GM18873 (cell line): ENCODE measurements around the gene CASR.

Source experiments
- ATAC-seq: cut with Tn5 transposase; IDR thresholded peaks from one replicate; pipeline ENCODE4 v1.9.1; 2021; ENCODE audit warnings: mild to moderate bottlenecking, moderate library complexity, moderate number of reproducible peaks; ENCODE audit not compliant: unreplicated experiment, low FRiP score

CASR gene

DNA sequence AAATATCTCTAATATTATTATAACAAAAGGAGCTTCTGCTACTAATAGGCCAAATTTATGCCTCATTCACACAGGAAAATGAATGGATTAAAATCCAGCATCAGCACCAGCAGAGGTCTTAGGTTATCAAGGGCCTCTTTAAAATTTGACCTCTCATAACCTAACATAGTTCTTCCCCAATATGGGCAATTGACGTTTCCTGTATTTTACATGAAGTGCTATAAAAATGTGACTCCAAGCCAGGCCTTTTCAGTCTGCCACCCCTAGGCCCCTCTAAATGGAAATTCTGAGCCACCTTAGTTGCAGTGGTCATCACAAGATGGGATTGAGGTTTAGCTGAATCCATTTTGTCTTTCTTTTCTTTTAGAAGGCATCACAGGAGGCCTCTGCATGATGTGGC is 70.1 kb downstream of the CASR start:
- no peak for ATAC-seq

DNA sequence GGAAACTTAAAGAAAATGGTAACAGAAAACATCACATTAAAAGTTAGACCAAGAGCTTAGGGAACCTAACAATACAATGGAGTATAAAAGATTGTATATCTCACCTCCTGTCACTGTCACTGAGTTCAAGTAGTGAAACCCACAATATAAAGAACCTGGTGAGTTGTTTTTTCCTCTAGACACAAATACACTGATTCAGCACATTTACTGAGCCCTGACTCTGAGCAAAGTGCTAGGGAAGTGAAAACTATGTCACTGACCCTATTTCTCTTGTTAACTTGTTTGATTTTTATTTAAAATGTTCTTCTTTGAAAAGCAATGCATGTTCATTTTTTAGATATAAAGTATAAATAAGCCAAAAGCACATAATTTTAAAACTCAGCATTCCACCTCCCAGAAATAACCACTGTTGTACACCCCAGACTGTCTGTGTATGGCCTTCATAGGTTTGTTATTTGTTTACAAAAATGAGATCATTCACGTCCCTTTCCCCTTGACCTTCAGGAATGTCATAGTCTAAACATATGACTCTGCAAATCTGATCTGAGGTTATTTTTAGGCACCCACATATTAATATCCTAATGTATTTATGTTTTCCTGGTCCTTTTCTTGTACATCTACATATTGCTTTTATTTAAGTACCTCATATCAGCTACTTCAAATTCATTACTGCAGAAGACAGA is 72.4 kb downstream of the CASR start:
- ATAC-seq = peak; percentile 78

DNA sequence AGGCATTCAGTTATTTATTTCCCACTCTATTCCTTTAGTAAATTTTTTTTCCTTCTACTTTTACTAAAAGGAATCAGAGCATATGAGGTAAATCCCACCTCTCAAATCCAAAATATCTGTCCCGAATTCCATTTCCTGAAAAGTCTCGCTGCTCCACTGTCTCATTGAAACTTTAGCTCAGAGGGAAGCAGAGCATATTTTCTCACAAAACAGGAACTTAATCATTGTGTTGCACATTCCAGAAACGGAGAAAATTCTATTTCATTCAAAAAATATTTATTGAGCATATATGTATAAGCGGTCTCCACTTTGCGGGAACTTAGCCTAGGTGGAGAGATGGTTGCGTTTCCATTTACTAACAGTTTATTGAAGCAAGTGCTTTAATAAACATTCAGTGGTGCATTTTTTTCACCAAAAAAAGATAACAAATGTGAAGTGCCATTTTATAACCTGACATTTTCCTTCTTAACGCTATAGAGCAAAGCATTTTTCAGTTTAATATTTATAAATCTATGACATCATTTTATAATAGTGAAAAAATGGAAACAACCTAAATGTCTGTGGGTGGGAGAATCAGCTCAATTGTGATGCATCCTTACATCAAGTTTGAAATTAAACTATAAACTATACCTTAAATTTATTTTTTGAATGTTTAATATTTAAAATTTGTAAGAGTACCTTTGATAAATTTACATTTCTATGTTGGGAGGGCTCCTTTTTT is 74.3 kb downstream of the CASR start:
- ATAC-seq = no peak

DNA sequence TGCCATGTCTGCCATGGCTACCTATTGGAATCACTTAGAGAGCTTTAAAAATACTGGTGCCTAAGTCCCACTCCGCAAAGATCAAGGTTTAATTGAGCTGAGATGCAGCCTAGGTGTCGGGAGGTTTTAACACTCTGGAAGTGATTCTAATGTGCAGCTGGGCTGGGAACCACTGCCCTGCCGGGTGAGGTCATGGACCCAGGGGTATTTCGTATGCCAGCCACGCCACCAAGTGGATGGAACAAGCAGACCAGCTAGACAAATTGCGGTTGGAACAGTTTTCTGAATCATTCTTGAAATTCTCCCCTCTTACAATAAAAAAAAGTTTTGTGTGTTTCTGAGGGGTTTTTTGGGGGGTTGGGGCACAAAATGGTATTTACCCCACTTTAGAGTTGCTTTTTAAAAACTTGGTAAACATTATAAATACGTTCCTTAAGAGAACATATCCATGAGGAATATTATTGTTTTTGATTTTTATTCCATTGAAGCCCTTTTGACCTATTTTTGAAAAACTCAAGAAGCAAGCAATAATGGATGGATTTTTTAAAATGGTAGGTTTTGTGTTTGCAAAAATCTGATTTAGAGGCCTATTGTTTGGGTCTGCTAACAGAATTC is 75.4 kb downstream of the CASR start:
- ATAC-seq = peak; percentile 68

DNA sequence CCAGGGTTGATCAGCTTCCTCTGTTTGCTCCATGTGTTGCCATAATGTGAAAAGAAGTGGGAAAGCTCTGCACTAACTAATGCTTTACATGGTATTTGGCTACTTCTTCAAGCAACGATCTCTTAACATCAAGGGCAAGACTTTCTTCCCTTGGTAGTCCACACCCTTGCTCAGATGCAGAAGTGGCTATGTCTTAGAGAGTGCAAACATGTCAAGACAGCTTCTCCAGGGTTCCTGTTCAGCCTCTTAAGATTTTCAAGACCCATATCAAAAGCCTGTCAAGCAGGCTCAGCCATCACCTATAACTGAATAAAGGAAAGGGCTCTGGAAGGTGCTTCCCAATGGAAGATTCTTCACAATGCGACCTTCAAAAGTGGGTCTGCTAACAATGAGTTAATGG is 76.7 kb downstream of the CASR start:
- ATAC-seq = no peak

DNA sequence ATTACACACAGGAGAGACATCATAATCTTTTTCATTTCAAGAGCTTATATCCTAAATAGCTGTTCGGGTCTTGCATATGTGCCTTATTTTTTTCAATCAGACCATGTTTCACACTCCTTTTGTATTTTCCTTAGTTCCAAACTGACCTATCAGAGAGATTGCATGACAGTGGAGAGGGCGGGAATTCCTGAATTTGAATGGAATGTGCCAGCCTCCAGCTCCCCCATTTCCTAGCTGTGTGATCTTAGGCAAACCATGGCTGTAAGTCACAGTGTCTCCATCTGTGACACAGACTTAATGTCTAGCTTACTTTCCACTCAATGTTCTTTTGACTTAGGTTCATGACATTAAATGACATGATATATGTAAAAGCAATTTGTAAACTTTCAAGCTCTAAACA is 79.6 kb downstream of the CASR start:
- no peak for ATAC-seq

DNA sequence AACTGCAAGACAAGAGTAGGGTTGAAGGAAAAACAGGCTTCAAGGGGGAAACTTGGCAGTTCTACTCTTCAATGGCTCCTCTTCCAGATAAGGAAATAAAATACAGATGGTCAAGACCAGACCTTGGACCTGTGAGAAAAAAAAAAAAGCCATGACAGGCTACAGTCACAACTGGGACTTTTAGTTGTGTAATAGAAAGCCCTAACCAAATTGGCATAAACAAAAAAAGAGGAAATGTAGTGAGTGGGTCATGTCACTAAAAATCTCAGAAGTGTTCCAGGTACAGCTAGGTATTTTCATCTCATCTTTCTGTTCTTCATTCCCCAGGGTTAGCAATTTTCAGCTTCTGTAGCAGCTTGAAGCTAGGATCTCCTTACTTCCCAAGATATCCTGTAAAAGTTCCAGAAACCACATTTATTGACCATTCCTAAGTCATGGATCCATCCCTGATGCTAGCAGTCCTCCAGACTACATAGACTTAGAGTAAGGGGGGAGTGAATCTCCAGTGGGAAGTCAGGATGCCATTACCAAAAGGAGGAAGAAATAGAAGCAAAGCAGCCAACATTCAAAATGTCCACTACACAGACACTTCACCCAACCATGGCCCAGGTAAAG is 80.6 kb downstream of the CASR start:
- no peak for ATAC-seq

DNA sequence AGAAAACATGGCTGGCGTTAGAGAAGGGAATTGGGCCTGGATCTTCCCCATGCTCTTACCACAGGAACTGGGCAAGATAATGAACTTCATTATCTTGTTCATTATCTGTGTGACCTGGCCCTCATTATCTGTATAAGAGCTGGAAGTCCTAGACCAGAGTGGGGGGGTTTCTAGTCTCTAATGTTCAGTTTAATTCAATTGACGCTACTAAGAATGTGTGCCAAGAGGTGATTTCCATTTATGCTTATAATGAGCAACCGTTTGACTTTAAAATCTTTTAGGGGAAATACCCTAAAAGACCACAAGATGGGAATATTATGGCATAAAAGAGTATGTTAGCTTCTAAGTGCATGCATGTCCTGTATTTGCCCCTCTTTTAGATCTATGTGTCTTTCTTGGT is 82.5 kb downstream of the CASR start:
- no peak for ATAC-seq

DNA sequence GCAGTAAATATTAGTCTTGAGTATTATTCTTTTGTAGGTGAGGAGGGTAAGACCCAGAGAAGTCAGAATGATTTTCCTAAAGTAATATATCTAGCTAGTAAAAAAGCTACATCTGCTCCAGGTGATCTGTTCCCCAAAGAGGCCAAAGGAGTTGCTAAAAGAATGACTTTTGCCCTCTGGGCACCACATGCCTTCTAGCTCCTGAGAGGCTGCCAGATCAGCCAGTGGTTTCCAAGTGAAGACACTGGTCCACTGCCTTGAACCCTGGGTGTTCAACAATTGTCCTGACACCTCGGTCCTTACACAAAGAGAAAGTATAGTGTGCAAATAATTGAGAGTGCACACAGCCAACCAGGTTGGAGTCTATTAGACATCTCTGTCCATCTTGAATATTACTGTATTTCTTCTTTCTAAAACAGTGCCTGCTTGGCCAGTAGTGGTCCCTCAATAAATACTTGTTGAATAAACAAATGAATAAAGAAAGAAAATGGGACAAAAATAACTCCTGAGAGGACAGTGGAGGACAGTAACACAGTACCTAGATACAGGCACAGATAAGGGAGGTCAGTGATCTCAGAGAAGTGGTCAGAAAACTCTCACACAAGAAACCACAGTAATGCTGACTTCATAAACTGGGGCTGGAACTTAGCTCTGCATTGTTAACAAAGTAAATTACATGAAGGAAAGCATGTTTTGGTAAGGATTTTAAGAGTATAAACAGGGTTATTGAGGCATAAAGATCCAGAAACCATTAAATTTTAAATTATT is 85.0 kb downstream of the CASR start:
- no peak for ATAC-seq

DNA sequence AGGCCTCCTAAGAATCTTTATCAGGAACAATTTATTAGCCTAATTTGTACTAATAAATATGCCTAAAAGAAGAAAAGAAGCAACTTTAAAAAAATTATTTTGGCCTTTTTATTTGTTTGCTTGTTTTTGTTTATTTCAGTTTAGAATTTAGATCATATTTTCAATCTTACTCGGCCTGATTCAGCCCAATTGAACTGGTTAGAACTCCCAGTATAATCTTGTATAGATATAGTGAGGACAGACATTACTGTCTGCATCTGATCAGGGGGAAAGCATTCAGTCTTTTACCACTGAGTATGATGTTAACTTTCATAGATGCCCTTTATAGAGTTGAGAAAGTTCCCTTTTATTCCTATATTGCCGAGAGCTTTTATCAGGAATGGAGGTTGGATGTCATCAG is 85.6 kb downstream of the CASR start:
- ATAC-seq = no peak

DNA sequence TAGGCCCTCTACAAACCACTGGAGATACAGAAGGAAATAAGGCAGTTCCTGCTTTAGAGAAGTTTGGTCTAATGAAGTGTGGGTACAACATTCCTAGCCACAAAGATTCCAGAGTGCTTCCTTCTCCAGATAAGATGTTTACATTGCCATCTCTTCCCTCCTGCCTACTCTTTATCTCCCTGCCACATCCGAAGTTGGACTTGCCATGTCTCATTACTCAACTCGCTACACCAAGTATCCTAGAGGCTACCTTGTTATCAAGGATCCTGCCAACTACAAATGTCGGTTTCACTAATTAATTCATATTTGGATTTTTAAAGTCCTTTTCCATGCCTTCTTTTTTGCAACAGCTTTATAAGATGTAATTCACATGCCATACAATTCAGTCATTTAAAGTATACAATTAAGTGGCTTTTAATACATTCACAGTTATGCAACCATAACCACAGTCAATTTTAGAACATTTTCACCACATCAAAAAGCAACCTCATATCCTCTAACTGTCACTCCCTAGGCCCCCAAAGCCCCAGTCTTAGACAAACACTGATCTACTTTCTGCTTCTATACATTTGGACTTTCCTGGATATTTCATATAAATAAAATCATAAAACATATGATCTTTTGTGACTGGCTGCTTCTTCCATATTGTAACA is 87.9 kb downstream of the CASR start:
- no peak for ATAC-seq

DNA sequence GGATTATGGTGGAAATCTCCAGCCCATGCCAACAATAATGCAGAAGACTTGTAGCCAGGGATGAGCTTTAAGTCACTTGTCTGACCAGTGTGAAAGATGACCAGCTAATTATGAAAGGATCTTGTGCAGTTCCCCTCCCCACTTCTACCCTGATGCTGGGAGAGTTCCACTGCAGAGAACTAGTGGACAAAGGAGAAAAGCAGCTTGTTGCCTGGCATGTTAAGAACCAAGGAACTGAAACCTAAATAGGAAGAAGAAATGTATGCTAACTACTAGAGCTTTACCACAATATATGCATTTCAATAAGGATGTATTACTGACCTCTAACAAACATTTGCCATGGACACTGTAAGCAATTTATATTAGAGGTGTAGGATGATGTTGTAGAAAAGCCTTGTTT is 89.4 kb downstream of the CASR start:
- no peak for ATAC-seq

DNA sequence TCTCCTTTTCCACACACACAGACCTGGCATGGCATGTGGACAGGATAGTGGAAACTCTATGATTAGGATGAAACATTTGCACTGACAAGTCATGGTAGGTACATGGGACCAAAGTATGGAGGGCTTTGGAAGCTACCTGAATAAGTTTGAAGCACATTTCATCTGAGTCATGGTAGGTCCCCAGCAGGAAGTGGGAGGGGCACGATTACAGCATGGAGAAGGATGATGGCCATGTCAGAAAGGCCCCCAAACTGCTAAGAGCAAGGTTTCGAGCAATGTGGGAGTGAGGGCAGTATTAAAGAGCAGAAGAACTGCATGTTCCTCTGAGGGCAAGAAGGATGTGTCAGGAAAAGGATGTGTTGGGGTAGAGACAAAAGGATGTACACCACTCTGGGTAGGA is 90.0 kb downstream of the CASR start:
- ATAC-seq = no peak

DNA sequence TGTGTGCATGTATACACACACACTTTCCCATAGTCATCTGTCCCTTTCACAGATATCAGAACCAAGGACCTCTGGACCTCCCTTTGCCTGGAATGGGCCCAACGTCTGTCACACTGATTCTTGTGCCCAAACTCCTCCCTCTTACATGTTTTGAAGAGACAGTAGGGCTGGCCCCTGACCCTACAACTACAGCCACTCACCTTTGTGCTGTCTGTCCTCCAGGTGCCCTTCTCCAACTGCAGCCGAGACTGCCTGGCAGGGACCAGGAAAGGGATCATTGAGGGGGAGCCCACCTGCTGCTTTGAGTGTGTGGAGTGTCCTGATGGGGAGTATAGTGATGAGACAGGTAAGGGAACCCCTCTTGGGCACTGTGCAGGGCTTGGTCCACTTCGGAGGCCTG is 98.4 kb downstream of the CASR start:
- ATAC-seq = no peak

DNA sequence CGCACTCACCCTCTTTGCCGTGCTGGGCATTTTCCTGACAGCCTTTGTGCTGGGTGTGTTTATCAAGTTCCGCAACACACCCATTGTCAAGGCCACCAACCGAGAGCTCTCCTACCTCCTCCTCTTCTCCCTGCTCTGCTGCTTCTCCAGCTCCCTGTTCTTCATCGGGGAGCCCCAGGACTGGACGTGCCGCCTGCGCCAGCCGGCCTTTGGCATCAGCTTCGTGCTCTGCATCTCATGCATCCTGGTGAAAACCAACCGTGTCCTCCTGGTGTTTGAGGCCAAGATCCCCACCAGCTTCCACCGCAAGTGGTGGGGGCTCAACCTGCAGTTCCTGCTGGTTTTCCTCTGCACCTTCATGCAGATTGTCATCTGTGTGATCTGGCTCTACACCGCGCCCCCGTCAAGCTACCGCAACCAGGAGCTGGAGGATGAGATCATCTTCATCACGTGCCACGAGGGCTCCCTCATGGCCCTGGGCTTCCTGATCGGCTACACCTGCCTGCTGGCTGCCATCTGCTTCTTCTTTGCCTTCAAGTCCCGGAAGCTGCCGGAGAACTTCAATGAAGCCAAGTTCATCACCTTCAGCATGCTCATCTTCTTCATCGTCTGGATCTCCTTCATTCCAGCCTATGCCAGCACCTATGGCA is 100.5 kb downstream of the CASR start:
- ATAC-seq = no peak

DNA sequence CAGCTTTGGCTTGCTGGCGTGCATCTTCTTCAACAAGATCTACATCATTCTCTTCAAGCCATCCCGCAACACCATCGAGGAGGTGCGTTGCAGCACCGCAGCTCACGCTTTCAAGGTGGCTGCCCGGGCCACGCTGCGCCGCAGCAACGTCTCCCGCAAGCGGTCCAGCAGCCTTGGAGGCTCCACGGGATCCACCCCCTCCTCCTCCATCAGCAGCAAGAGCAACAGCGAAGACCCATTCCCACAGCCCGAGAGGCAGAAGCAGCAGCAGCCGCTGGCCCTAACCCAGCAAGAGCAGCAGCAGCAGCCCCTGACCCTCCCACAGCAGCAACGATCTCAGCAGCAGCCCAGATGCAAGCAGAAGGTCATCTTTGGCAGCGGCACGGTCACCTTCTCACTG is 101.0 kb downstream of the CASR start:
- no peak for ATAC-seq

DNA sequence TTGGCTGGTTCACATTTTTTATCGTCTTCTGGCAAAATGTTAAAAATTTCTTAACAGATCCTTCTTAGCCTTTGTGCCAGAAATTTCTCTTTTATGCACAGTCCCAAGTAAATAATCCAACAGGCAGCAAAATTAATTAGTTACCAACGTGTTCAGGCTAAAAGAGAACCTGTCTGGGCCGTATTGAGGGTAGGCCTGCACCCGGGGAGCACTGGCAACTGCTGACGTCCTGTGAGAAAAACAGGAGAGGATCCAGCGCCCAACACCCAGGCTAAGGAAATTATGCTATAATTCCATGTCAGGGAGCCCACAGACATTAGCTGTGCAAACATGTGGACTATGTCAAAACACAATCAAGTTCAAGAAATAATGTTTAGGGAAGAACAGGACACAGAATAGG is 110.9 kb downstream of the CASR start:
- no peak for ATAC-seq

DNA sequence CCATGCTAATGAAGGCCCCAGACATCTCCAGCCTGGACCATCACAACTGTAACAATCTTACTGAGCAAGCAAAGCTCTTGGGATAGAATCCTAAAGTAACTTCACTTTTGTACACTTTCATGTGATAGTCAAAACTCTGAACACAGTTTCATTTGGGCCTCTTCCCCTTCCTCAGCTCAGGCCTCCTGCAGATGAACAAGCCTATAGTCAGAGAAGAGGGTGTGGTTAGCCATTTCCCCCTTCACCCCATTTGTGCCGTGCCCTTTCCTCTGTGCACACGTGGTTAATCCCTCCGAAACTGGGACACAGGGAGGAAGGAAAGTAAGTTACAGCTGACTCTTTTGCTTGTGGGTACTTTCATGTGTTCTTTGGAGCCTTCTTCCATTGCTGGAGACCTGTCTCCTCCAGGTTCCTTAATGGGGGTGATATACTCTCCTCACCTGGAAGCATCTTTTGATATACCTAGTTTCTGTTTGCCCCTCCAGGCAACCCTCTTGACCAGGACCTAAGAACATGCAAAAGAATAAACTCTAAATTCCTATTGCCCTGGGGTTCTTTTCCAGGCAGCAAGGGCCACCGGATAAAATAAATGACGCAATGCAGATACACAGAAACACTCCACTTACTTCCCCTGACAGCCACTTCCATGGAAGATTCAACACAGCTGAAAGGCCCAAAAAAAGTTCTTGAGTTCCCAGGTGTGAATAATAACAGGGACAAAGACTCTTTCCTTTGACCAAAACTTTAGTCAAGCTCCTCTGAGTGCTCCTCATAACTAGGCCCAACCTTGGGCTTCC is 112.0 kb downstream of the CASR start:
- ATAC-seq = no peak

DNA sequence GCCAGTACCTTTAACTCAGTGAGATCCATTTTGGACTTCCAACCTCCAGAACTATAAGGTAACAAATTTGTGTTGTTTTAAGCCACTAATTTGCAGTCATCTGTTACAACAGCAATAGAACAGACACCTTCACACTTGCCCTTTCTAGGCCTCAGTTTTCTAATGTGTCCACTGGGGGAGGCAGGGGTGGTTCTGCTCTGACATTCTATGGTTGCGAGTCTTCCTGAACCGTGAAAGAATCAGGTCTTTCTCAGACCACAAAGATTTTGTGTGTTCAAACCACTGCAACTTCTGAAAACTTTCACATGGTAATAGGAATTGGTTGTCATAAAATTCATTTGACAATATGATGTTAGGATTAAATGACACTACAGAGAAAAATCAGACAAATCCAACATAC is 114.8 kb downstream of the CASR start:
- no peak for ATAC-seq
